ENCODE results near the gene MYO9B.

MYO9B gene

DNA sequence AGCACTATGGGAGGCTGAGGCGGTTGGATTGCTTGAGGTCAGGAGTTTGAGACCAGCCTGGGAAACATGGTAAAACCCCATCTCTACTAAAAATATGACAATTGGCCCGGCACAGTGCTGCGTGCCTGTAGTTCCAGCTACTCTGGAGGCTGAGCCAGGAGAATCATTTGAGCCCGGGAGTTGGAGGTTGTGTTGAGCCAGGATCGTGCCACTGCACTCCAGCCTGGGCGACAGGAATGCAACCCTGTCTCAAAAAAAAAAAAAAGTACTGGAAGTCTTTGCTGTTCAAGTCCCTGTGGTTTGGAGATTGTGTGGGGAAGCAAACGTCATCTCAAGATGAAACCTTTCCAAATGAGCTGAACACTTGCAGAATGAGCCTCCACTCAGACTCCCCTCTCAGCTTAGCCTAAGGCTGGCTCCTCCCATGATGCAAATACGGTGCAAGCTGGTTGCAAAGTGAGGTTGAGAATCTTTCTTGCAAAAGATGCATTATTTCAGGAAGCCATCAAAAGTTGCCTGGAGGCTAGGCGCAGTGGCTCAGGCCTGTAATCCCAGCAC, 46.2 kb downstream of the MYO9B start:
- H3F3A ChIP-seq (ENCODE audit: control insufficient read depth, insufficient read depth) = peaks cover 19% of the 10 kb centered on the region
- peaks cover 23% of the 10 kb centered on the region for H3K36me3 ChIP-seq (ENCODE audit: control insufficient read depth, low read length)
- H3K4me2 ChIP-seq (ENCODE audit: low read length) = peak overlapping the region; percentile 13; the same call in 1 of the 2 replicates
- H3K4me3 ChIP-seq (ENCODE audit: low read length) = no peak overlapping the region
- H4K20me1 ChIP-seq (ENCODE audit: control insufficient read depth, insufficient read depth, low read depth, low read length) = no peaks in the 10 kb centered on the region
- no peak overlapping the region for H3K27ac ChIP-seq (ENCODE audit: low read depth, low read length)
- H3K4me1 ChIP-seq (ENCODE audit: control insufficient read depth, low read length) = peaks cover 52% of the 10 kb centered on the region
- TF ChIP-seq EZH2phosphoT487 (IDR thresholded peaks at IDR 0.05; ENCODE audit: borderline replicate concordance, low read length) = no peak
- TF ChIP-seq, protein P1, sequence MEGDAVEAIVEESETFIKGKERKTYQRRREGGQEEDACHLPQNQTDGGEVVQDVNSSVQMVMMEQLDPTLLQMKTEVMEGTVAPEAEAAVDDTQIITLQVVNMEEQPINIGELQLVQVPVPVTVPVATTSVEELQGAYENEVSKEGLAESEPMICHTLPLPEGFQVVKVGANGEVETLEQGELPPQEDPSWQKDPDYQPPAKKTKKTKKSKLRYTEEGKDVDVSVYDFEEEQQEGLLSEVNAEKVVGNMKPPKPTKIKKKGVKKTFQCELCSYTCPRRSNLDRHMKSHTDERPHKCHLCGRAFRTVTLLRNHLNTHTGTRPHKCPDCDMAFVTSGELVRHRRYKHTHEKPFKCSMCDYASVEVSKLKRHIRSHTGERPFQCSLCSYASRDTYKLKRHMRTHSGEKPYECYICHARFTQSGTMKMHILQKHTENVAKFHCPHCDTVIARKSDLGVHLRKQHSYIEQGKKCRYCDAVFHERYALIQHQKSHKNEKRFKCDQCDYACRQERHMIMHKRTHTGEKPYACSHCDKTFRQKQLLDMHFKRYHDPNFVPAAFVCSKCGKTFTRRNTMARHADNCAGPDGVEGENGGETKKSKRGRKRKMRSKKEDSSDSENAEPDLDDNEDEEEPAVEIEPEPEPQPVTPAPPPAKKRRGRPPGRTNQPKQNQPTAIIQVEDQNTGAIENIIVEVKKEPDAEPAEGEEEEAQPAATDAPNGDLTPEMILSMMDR (IDR thresholded peaks at IDR 0.05; ENCODE audit: low read depth, low read length, poor library complexity, severe bottlenecking) = no peak
- H3K79me2 ChIP-seq (ENCODE audit: control insufficient read depth, low read length) = peaks cover 62% of the 10 kb centered on the region
- H3K9me2 ChIP-seq (replicated peaks; ENCODE audit: control insufficient read depth, low read length) = no peaks in the 10 kb centered on the region
- no peaks in the 10 kb centered on the region for H3K9me3 ChIP-seq (ENCODE audit: control insufficient read depth, insufficient read depth, low read length)
- H3K27me3 ChIP-seq (ENCODE audit: control insufficient read depth, low read length) = no peaks in the 10 kb centered on the region

DNA sequence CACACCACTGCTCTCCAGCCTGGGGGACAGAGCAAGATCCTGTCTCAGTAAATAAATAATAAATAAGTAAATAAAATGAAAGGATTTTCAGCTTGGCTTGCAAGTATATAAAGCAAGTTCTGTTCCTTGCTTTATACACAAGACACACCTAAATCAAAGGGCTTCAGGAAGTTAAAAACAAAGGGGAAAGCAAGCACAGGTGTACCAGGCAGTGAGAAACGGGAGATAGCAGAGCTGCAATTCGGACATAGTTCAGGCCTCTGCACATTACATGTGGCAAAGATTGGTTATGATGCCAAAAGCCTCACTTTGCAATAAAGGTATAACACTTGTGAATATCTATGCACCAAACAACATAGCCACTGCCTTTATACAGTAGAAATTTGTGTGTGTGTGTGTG, 47.5 kb downstream of the MYO9B start:
- H3F3A ChIP-seq (ENCODE audit: control insufficient read depth, insufficient read depth) = peaks cover 19% of the 10 kb centered on the region
- no peaks in the 10 kb centered on the region for H3K9me3 ChIP-seq (ENCODE audit: control insufficient read depth, insufficient read depth, low read length)
- TF ChIP-seq, protein P1 (IDR thresholded peaks at IDR 0.05; ENCODE audit: low read depth, low read length, poor library complexity, severe bottlenecking) = no peak
- TF ChIP-seq EZH2phosphoT487 (IDR thresholded peaks at IDR 0.05; ENCODE audit: borderline replicate concordance, low read length) = no peak
- no peak overlapping the region for H3K4me3 ChIP-seq (ENCODE audit: low read length)
- peaks cover 64% of the 10 kb centered on the region for H3K79me2 ChIP-seq (ENCODE audit: control insufficient read depth, low read length)
- H3K27me3 ChIP-seq (ENCODE audit: control insufficient read depth, low read length) = no peaks in the 10 kb centered on the region
- H3K27ac ChIP-seq (ENCODE audit: low read depth, low read length) = no peak overlapping the region; the same call in 1 of the 2 replicates
- H3K36me3 ChIP-seq (ENCODE audit: control insufficient read depth, low read length) = peaks cover 22% of the 10 kb centered on the region
- no peak overlapping the region for H3K4me2 ChIP-seq (ENCODE audit: low read length)
- H4K20me1 ChIP-seq (ENCODE audit: control insufficient read depth, insufficient read depth, low read depth, low read length) = no peaks in the 10 kb centered on the region
- peaks cover 61% of the 10 kb centered on the region for H3K4me1 ChIP-seq (ENCODE audit: control insufficient read depth, low read length)
- H3K9me2 ChIP-seq (replicated peaks; ENCODE audit: control insufficient read depth, low read length) = no peaks in the 10 kb centered on the region

DNA sequence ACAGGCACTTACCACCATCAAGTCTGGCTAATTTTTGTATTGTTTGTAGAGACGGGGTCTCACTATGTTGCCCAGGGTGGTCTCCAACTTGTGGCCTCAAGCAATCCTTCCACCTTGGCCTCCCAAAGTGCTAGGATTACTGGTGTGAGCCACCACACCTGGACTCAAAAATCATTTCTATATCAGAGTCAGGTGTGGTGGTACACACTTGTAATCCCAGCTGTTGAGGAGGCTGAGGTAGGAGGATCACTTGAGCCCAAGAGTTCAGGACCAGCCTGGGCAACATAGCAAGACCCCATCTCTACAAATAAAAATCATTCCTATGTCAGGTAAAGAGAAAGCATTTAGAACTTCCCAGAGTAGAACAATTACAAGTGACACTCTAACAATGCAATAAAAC, 48.4 kb downstream of the MYO9B start:
- Histone ChIP-seq H4K20me1 (ENCODE audit: control insufficient read depth, insufficient read depth, low read depth, low read length) (no peaks in the 10 kb centered on the region), H3K9me3 (ENCODE audit: control insufficient read depth, insufficient read depth, low read length) (no peaks in the 10 kb centered on the region), H3K79me2 (ENCODE audit: control insufficient read depth, low read length) (peaks cover 68% of the 10 kb centered on the region), H3K27me3 (ENCODE audit: control insufficient read depth, low read length) (no peaks in the 10 kb centered on the region), H3F3A (ENCODE audit: control insufficient read depth, insufficient read depth) (peaks cover 19% of the 10 kb centered on the region), H3K9me2 (replicated peaks; ENCODE audit: control insufficient read depth, low read length) (no peaks in the 10 kb centered on the region), H3K36me3 (ENCODE audit: control insufficient read depth, low read length) (peaks cover 25% of the 10 kb centered on the region), H3K4me2 (ENCODE audit: low read length) (peak overlapping the region; percentile 99; the same call in 1 of the 2 replicates), H3K27ac (ENCODE audit: low read depth, low read length) (peak overlapping the region; percentile 95), H3K4me3 (ENCODE audit: low read length) (no peak overlapping the region), H3K4me1 (ENCODE audit: control insufficient read depth, low read length) (peaks cover 69% of the 10 kb centered on the region)
- no peak for TF ChIP-seq EZH2phosphoT487 (IDR thresholded peaks at IDR 0.05; ENCODE audit: borderline replicate concordance, low read length)
- TF ChIP-seq, protein P1 (IDR thresholded peaks at IDR 0.05; ENCODE audit: low read depth, low read length, poor library complexity, severe bottlenecking) = no peak
